Activated CD4-positive, alpha-beta T cell treated with anti-CD3 and anti-CD28 coated beads for 1 hour (primary cell): ENCODE data around the gene CASS4.

Experiments used
- DNase-seq: peaks from one replicate; pipeline ENCODE4 v3.0.0-alpha.2; 2020

The CASS4 gene

GRCh38 chr20:56426026-56426425 lies 14.0 kb downstream of the CASS4 start:
- DNase-seq, result no peak

- DNase-seq, result no peak
Measured at GRCh38 chr20:56426926-56427325, 14.9 kb downstream of the CASS4 start.

- no peak for DNase-seq
Measured at GRCh38 chr20:56427797-56428196, 15.7 kb downstream of the CASS4 start.

GRCh38 chr20:56428410-56428809 lies 16.4 kb downstream of the CASS4 start:
- DNase-seq, result no peak

- DNase-seq, result no peak
Measured at GRCh38 chr20:56428881-56429280, 16.8 kb downstream of the CASS4 start.

GRCh38 chr20:56429502-56429901 lies 17.4 kb downstream of the CASS4 start:
- peak; percentile 26 for DNase-seq

GRCh38 chr20:56429941-56430340 lies 17.9 kb downstream of the CASS4 start:
- DNase-seq, result no peak

GRCh38 chr20:56430461-56430860 lies 18.4 kb downstream of the CASS4 start:
- no peak for DNase-seq

- DNase-seq, result no peak
Measured at GRCh38 chr20:56430957-56431356, 18.9 kb downstream of the CASS4 start.

- DNase-seq, result no peak
Measured at GRCh38 chr20:56431471-56431870, 19.4 kb downstream of the CASS4 start.

- no peak for DNase-seq
Measured at GRCh38 chr20:56433221-56433879, 21.3 kb downstream of the CASS4 start.

- DNase-seq, result no peak
Measured at GRCh38 chr20:56433880-56434255, 21.8 kb downstream of the CASS4 start.

- no peak for DNase-seq
Measured at GRCh38 chr20:56437196-56437960, 25.3 kb downstream of the CASS4 start.

GRCh38 chr20:56438284-56438683 lies 26.2 kb downstream of the CASS4 start:
- DNase-seq, result no peak

GRCh38 chr20:56439771-56440291 lies 27.8 kb downstream of the CASS4 start:
- DNase-seq, result no peak

GRCh38 chr20:56440346-56441007 lies 28.4 kb downstream of the CASS4 start:
- peak; percentile 24 for DNase-seq

- DNase-seq, result no peak
Measured at GRCh38 chr20:56442389-56443365, 30.6 kb downstream of the CASS4 start.

GRCh38 chr20:56443654-56444540 lies 31.8 kb downstream of the CASS4 start:
- no peak for DNase-seq

GRCh38 chr20:56445130-56445529 lies 33.1 kb downstream of the CASS4 start:
- no peak for DNase-seq

GRCh38 chr20:56445540-56445939 lies 33.5 kb downstream of the CASS4 start:
- DNase-seq, result no peak

- DNase-seq, result no peak
Measured at GRCh38 chr20:56447227-56447626, 35.2 kb downstream of the CASS4 start.

- no peak for DNase-seq
Measured at GRCh38 chr20:56449459-56449858, 37.4 kb downstream of the CASS4 start.
